ENCODE data around the gene LARGE1.
"Not testable (repeated sequence)": the region's sequence is repeated elsewhere in the genome, so short reads cannot be mapped to it uniquely, and the experiment has no call there.

LARGE1 gene

GRCh38 chr22:33598821-33599220 is 321.5 kb downstream of the LARGE1 start:
- no peak for DNase-seq (ENCODE audit: low read depth in 2 of 2)

GRCh38 chr22:33597274-33597985 is 322.8 kb downstream of the LARGE1 start:
- DNase-seq (ENCODE audit: low read depth in 2 of 2): no peak

- DNase-seq (ENCODE audit: low read depth in 2 of 2): no peak
Measured at GRCh38 chr22:33593818-33594217, 326.5 kb downstream of the LARGE1 start.

- no peak for DNase-seq (ENCODE audit: low read depth in 2 of 2)
Measured at GRCh38 chr22:33591946-33592345, 328.3 kb downstream of the LARGE1 start.

GRCh38 chr22:33589297-33589696 is 331.0 kb downstream of the LARGE1 start:
- DNase-seq (ENCODE audit: low read depth in 2 of 2): no peak

- no peak for DNase-seq (ENCODE audit: low read depth in 2 of 2)
Measured at GRCh38 chr22:33588860-33589259, 331.4 kb downstream of the LARGE1 start.

GRCh38 chr22:33584152-33584551 is 336.1 kb downstream of the LARGE1 start:
- DNase-seq (ENCODE audit: low read depth in 2 of 2): no peak

GRCh38 chr22:33582822-33583400 is 337.4 kb downstream of the LARGE1 start:
- no peak for DNase-seq (ENCODE audit: low read depth in 2 of 2)

GRCh38 chr22:33580310-33580709 is 340.0 kb downstream of the LARGE1 start:
- no peak for DNase-seq (ENCODE audit: low read depth in 2 of 2)

- DNase-seq (ENCODE audit: low read depth in 2 of 2): peak in 1 of 2 donors; percentile 0
Measured at GRCh38 chr22:33579448-33580093, 340.7 kb downstream of the LARGE1 start.

GRCh38 chr22:33578752-33579151 is 341.5 kb downstream of the LARGE1 start:
- DNase-seq (ENCODE audit: low read depth in 2 of 2): no peak

- no peak for DNase-seq (ENCODE audit: low read depth in 2 of 2)
Measured at GRCh38 chr22:33577862-33578411, 342.3 kb downstream of the LARGE1 start.

GRCh38 chr22:33576205-33576604 is 344.1 kb downstream of the LARGE1 start:
- DNase-seq (ENCODE audit: low read depth in 2 of 2): no peak

GRCh38 chr22:33575771-33576170 is 344.5 kb downstream of the LARGE1 start:
- DNase-seq (ENCODE audit: low read depth in 2 of 2): no peak

GRCh38 chr22:33575041-33575440 is 345.2 kb downstream of the LARGE1 start:
- DNase-seq (ENCODE audit: low read depth in 2 of 2): no peak

- DNase-seq (ENCODE audit: low read depth in 2 of 2): no peak
Measured at GRCh38 chr22:33573479-33573878, 346.8 kb downstream of the LARGE1 start.

- DNase-seq (ENCODE audit: low read depth in 2 of 2): no peak
Measured at GRCh38 chr22:33572086-33572485, 348.2 kb downstream of the LARGE1 start.

- DNase-seq (ENCODE audit: low read depth in 2 of 2): no peak
Measured at GRCh38 chr22:33570110-33570509, 350.2 kb downstream of the LARGE1 start.

- no peak for DNase-seq (ENCODE audit: low read depth in 2 of 2)
Measured at GRCh38 chr22:33569559-33569958, 350.7 kb downstream of the LARGE1 start.

GRCh38 chr22:33569018-33569417 is 351.3 kb downstream of the LARGE1 start:
- no peak for DNase-seq (ENCODE audit: low read depth in 2 of 2)

GRCh38 chr22:33566495-33566894 is 353.8 kb downstream of the LARGE1 start:
- not testable (repeated sequence) for DNase-seq (ENCODE audit: low read depth in 2 of 2)

GRCh38 chr22:33565580-33565995 is 354.7 kb downstream of the LARGE1 start:
- DNase-seq (ENCODE audit: low read depth in 2 of 2): no peak

GRCh38 chr22:33564683-33565082 is 355.6 kb downstream of the LARGE1 start:
- no peak for DNase-seq (ENCODE audit: low read depth in 2 of 2)
